H7 (cell line): ENCODE measurements around the gene SLC36A1. TPM values are rescaled to one million over a fixed set of nuclear protein-coding genes. Genes with fewer than 3 reads are reported as not detected.

Source experiments
- DNase-seq: peaks from one replicate; pipeline ENCODE4 v3.0.0; 2012
- H3K27me3 ChIP-seq: 2 replicates; pipeline ENCODE4 v1.6.0; 2011; ENCODE audit warnings: mild to moderate bottlenecking, low read length; ENCODE audit not compliant: control insufficient read depth, insufficient read depth
- H3K36me3 ChIP-seq: replicated peaks from 2 replicates; pipeline ENCODE4 v1.5.1; 2011; ENCODE audit warnings: low read length; ENCODE audit not compliant: control insufficient read depth, insufficient read depth
- H3K4me3 ChIP-seq: 2 replicates; pipeline ENCODE4 v1.5.1; 2011; ENCODE audit warnings: low read depth, mild to moderate bottlenecking, control low read depth, low read length, moderate library complexity; ENCODE audit not compliant: insufficient read depth
- total RNA-seq: library from RNA; depleted of rRNA; stranded (reverse); fragments of >200 nt; shearing (Covaris generic); gene quantifications from 2 replicates; pipeline ENCODE4 v1.2.3, GENCODE V29; 2014

SLC36A1 gene
- total RNA-seq, 1 experiment from 2014 or later, result 7.1 TPM

DNA sequence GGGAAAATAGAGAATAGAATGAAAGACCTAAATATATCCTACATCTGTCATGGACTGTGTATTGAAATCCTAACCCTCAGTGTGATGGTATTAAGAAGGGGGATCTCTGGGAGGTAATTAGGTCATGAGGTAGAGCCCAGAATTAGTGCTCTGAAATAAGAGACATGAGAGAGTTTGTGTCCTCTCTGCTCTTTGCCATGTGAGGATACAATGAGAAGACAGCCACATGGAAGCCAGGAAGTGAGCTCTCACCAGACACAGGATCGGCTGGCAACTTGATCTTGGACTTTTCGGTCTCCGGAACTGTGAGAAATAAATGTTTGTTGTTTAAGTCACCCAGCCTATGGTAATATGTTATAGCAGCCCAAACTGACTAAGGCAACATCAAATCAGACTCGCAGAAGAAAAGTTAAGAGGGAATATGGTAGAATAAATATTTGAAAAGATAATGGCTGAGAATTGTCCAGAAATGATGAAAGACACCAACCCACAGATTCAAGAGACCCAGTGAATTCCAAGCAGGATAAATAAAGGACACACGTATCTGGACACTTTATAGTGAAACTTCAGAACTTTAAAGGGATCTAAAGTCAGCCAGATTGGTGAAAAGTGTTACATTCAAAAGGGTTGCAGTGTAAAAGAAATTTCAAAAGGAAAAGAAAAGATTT lies 12.7 kb upstream of the SLC36A1 start:
- no peak overlapping the region for H3K4me3 ChIP-seq
- DNase-seq, result no peak
- H3K36me3 ChIP-seq, result no peaks in the 10 kb centered on the region
- no peaks in the 10 kb centered on the region for H3K27me3 ChIP-seq

DNA sequence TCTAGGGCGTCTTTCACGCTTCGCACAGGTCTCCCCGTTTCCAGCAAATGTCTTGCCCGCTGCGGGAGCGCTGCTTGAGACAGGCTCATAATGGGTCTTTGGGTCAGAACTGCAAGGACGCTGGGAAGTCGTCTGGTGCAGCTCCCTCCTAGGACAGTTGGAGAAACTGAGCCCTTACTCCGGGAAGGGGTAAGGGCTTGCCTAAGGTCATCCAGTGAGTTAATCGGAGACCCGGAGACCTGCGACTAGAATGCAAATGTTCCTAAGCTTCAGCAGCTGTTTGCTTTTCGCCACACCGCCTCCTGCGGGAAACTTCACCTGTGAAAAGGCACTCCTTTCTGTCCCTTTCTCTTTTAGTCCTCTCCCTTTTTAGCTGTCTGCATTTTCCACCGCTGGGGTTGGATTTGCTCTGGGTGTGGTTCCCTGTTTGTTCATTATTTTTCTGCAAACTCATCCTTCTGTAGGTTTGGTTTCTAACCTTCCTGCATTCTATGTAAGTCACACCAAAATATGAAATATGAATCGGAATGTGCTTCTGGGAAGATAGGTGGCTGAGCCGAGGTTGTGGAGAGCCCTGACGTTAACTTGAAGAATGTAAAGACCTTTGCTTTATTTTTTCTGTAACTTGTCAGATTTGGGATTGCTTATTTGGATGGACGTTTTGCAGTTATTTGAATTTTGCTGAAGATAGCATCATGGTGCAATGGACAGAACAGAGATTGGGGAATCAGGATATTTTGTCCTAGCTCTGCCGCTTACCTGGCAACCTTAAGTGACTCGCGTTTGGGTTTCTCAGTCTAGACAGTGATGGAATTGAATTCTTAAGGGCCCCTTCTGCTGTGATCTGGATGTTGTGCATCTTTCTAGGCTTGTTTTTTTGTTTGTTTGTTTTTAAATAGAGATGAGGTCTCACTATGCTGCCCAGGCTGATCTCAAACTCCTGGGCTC lies 909 bp downstream of the SLC36A1 start:
- no peaks in the 10 kb centered on the region for H3K27me3 ChIP-seq
- peak; percentile 58 for DNase-seq
- peak overlapping the region; percentile 67 for H3K4me3 ChIP-seq
- H3K36me3 ChIP-seq, result no peaks in the 10 kb centered on the region

DNA sequence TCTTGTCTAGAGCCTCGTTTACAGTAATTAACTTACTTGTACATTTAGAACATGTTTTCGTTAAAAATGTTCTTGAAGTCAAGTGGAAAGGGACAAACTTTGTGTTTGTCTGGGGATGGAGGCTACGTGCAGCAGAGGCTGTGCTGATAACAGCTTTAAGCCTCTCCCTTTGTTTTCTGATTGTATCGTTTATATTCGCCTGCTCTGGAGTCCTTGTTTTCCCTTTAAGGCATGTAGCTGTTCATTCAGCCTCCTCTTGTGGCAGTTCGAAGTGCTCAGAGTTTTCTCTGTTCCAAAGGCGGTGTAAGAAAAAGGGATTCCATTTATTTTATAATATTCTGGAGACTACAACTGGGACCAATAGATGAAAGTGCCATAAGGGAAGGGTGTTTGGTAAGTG lies 1.9 kb downstream of the SLC36A1 start:
- no peak for DNase-seq
- Histone ChIP-seq H3K4me3 (no peak overlapping the region), H3K27me3 (no peaks in the 10 kb centered on the region), H3K36me3 (no peaks in the 10 kb centered on the region)

DNA sequence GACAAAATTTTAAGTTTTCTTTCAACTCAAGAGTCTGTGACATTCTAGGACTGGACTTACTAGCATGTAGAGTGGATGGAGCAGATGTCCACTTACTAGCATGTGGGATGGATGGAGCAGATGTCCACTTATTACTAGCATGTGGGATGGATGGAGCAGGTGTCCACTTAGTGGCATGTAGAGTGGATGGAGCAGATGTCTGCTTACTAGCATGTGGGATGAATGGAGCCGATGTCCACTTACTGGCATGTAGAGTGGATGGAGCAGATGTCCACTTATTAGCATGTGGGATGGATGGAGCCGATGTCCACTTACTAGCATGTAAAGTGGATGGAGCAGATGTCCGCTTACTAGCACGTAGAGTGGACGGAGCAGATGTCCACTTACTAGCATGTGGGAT lies 2.4 kb downstream of the SLC36A1 start:
- Histone ChIP-seq H3K36me3 (no peaks in the 10 kb centered on the region), H3K4me3 (no peak overlapping the region), H3K27me3 (no peaks in the 10 kb centered on the region)
- no peak for DNase-seq

DNA sequence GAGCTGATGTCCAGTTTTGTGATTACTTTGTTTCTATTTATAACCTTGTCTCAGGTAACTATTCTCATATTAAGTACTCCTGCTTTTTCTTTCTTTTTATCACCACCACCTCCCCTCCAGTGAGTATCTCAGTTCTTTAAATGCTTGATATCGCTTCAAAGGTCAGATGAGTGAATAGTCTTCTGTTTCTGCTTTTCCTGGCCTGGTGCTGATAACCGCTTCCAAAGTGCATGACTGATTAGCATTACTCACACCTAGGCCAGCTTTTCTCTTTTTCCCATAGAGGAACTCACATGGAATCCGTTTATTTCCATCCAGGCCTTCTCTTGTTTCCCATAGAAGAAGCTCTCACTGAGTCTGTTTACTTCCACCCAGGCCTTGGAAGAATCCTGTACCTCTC lies 3.2 kb downstream of the SLC36A1 start:
- Histone ChIP-seq H3K36me3 (no peaks in the 10 kb centered on the region), H3K27me3 (no peaks in the 10 kb centered on the region), H3K4me3 (no peak overlapping the region)
- no peak for DNase-seq

DNA sequence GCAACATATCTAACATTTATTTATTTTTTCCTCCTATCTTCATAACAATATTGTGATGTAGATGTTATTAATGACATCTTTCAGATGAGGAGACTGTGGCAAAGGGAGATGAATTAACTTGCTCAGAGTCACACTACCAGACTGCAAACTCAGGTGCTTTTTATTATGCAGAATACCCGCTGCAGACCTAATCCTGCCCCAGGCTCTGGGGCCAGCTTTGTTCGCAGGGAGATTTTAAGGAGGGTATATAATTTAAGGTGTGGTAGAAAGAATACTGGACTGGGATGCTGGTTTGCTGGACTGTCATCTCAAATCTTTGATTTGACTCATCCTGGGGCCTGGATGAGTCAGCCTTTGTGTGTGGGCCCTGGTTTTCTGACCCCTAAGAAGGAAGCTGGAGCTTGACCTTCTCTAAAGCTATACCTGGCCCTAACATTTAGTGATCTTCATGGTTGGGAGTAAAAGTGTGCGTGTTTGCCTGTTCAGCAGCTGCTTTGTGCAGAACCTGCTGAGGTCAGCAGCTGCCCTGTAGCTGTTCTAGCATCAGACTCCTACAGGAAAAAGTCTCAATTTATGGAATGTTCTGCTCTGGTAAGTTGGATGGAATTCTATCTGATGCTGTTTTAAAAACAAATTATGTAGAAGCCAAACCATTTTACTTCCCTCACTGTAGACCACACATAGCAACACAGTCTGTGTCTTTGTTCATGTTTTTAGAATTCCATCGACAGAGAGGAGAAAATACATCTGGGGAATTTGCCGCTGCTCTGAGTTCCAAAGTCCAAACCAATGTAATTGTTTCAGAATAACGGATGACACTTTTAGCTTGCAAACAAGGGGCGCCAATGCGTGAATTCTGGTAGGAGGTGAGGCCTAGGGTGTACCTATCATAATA lies 4.5 kb downstream of the SLC36A1 start:
- no peak overlapping the region for H3K4me3 ChIP-seq
- no peaks in the 10 kb centered on the region for H3K36me3 ChIP-seq
- H3K27me3 ChIP-seq, result no peaks in the 10 kb centered on the region
- DNase-seq, result peak; percentile 33

DNA sequence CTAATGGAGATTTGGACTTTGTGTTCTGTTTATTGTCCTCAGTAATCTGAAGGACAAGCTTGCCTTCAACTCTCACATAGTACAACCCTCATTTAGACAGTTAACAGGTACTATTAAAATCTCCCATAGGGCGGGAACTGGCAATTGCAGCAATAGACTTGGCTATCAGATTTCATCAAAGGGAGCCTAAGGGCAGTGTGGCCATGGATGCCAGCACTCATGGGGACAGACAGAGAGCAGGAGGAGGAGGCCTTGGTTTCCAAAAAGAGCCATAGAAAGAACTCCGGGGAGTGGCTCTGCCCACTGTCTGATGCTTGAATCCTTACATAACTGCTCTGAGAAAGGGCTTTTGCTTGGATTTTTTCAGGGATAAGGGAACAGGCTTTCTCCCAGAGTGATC lies 6.8 kb downstream of the SLC36A1 start:
- H3K27me3 ChIP-seq, result no peaks in the 10 kb centered on the region

DNA sequence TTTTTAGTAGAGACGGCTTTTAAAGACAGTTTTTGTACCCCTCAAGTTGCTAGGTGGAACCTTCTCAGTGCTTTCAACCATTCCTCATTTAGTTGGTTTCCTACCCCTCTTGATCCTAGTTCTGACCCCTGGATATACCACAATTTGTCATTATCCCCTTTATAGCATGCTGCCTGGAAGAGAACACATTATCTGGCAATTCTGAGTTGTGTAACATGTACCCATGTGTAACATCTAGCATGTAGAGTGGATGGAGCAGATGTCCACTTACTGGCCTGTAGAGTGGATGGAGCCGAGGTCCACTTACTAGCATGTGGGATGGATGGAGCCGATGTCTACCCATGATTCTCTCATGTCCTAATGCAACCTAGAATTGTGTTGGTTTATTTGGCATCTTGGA lies 7.5 kb downstream of the SLC36A1 start:
- Histone ChIP-seq H3K27me3 (no peaks in the 10 kb centered on the region), H3K4me3 (no peak overlapping the region), H3K36me3 (no peaks in the 10 kb centered on the region)
- no peak for DNase-seq

More for the DNA sequence above, 6.8 kb downstream of the SLC36A1 start:
- no peak overlapping the region for H3K4me3 ChIP-seq
- H3K36me3 ChIP-seq, result no peaks in the 10 kb centered on the region
- peak; percentile 16 for DNase-seq

DNA sequence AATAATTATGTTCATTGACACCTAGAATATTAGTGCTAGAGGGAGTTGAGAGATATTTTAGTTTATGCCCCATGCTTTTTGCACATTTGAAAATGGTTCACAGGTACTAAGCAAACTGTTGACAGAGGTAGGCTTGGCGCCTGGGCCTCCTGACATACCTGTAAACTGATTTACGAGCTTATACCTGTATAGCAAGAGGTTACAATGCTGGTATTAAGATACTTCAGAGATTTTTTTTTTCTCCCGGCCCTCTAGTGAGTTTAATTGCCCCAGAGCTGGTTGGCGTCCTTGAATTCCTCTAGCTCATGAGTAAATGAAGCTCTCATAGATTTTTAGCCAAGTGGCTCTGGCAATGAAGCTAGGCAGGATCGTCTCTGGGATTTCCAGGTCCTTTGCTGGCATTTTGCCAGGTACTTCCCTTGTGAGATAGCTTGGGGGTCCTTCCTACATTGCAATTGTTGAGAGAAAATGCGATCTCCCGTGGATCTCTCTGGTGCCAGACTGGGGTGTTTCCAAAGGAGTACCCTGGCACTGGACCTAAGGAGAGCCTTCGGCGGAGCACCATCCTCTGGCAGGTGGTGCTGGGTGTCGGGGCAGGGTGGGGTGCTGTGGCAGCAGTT lies 9.0 kb downstream of the SLC36A1 start:
- Histone ChIP-seq H3K27me3 (no peaks in the 10 kb centered on the region), H3K4me3 (no peak overlapping the region), H3K36me3 (no peaks in the 10 kb centered on the region)
- DNase-seq, result no peak

DNA sequence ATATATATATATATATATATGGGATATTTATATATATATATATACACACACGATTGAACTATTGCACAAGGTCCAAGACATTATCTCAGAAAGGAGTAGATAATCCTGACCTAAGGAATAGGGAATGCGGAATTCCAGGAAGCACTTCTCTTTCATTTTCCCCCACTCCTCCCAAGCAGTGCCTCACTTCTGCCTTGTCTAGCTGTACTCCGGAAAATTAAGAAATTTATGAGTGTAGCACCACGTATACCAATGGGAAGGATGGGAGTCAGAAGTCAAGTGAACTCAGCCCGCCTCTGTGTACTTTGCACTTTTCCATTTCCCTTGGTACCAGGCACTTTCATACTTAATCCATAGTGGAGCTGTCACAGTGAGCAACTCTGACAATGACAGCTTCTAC lies 10.9 kb downstream of the SLC36A1 start:
- DNase-seq, result no peak
- Histone ChIP-seq H3K4me3 (no peak overlapping the region), H3K27me3 (no peaks in the 10 kb centered on the region), H3K36me3 (no peaks in the 10 kb centered on the region)

DNA sequence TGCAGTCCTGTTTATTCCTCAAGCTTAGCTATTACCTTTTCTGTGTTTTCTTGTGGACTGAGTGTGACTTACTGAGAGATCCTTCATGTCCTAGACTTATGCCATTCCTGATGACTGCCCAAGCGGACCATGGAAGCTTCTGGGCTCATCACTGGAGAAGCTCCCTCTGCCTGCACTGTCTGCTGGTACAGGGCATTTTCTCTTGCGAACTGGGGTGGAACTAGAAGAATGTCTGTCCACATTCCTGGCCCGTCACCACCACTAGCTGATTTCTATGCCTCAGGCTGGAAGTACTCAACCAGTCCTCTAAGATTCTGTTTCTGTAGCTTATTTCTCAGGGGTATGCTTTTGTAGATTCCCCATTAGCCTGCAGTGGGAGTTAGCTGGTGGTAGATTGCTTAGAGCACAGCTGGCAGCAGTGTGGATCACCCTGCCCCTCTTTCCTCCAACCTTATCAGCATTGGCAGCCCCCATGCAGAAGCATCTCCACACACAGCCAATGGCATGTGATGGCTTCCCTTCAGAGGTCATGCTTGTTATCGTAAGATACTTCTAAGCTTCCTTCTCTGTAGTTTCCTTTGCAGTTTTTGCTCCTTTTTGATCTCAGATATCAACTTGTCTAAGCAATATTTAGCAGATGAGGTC lies 12.4 kb downstream of the SLC36A1 start:
- no peak for DNase-seq
- H3K36me3 ChIP-seq, result no peaks in the 10 kb centered on the region
- H3K27me3 ChIP-seq, result no peaks in the 10 kb centered on the region
- no peak overlapping the region for H3K4me3 ChIP-seq

DNA sequence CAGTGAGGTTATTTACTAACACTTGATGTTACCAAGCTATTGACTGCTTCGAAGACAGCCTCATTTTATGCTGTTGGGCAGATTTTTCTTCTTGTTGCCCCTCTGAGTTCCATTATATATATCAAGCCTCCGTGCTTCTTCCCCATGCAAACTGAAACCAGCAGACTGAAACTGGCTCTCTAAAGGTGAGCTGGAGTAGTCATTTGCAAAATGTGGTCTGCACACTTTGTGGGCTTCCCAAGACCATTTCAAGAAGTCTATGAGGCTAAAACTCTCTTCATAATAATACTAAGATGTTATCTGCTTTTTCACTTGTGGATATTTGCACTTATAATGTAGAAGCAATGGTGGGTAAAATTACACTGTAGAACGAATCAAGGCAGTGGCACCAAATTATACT lies 13.9 kb downstream of the SLC36A1 start:
- no peaks in the 10 kb centered on the region for H3K27me3 ChIP-seq
- no peak overlapping the region for H3K4me3 ChIP-seq
- DNase-seq, result no peak
- no peaks in the 10 kb centered on the region; the same call in 1 of the 2 replicates for H3K36me3 ChIP-seq

DNA sequence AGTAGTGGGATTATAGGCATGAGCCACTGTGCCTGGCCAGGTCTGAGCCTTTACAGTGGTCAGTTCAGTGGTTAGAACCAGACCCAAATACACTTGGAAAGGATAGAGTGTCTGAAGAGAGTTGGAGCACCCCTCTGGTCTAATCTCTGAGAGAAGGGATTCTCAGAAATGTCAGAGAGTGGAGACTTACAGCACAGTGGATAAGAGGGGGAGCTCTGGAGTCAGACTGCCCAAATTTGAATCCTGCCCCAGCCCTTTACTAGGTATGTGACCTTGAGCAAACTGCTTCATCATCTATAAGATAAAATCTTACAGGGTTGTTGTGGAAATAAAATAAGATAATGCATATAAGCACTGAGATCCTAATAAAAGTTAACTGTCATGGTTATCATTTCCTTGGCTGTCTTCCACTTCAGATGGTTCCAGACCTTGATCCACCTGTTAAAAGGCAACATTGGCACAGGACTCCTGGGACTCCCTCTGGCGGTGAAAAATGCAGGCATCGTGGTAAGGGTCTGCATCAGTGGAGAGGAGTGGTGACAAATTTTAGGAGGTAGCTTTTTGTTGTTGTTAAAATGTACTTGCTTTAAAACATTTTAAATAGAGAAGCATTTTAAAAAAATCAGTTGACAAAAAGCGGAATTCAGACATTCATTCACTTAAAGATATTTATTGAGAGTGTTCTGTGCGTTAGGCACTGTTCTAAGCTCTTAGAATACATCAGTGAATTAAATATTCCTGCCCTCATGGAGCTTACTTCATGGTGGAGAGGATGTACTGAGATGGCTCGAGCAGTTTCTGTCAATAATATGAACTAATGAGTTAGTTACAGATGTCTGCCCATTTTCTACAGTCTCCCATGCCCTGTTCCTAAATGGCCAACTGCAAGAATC lies 16.0 kb downstream of the SLC36A1 start:
- Histone ChIP-seq H3K27me3 (no peaks in the 10 kb centered on the region), H3K4me3 (no peak overlapping the region), H3K36me3 (no peaks in the 10 kb centered on the region; the same call in none of the 2 replicates)
- DNase-seq, result peak; percentile 66
